ENCODE data around the gene NRDE2.

Gene NRDE2

DNA sequence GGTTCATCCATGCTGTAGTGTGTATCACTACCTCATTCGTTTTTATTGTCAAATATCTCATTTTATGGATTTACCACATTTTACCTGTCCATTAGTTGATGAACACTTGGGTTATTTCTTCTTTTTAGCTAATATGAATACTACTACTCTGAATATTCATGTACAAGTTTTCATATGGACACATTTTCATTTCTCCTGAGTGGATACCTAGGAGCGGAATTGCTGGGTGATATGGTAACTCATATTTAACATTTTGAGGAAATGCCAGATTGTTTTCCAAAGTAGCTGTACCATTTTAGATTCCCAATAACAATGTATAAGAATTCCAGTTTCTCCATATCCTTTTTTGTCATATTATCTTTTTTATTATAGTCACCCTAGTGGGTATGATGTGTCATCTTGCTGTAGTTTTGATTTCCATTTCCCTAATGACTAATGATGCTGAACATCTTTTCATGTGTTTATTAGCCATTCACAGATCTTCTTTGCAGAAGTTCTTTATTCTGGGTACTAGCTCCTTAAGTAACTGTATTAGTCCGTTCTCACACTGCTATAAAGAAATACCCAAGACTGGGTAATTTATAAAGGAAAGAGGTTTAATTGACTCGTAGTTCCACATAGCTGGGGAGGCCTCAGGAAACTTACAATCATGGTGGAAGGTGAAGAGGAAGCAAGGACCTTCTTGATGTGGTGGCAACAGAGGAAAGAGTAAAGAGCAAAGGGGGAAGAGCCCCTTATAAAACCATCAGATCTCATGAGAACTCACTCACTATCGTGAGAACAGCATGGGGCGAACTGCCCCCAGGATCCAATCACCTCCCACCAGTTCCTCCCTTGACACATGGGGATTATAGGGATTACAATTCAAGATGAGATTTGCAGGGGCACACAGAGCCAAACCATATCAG, 11.9 kb downstream of the NRDE2 start:
- Histone ChIP-seq H3K27me3 (ENCODE audit: control insufficient read depth in 1 of 2, insufficient read depth in 2 of 2, low read length in 2 of 2) (no peaks in the 10 kb centered on the region), H3K9me3 (ENCODE audit: control insufficient read depth in 1 of 2, low read length in 2 of 2) (no peaks in the 10 kb centered on the region), H3K4me3 (ENCODE audit: low read depth in 1 of 2, low read length in 2 of 2) (no peak overlapping the region), H3K9ac (ENCODE audit: low read depth in 1 of 2, low read length in 2 of 2) (no peak overlapping the region), H3K36me3 (ENCODE audit: control insufficient read depth in 1 of 2, insufficient read depth in 2 of 2, low read length in 2 of 2) (peaks cover 6 to 25% of the 10 kb centered on the region in 2 donors), H3K27ac (ENCODE audit: low read depth, low read length) (no peak overlapping the region), H3K4me1 (ENCODE audit: control insufficient read depth in 1 of 2, insufficient read depth in 2 of 2, low read length in 2 of 2) (peaks cover 0 to 26% of the 10 kb centered on the region in 2 donors)

DNA sequence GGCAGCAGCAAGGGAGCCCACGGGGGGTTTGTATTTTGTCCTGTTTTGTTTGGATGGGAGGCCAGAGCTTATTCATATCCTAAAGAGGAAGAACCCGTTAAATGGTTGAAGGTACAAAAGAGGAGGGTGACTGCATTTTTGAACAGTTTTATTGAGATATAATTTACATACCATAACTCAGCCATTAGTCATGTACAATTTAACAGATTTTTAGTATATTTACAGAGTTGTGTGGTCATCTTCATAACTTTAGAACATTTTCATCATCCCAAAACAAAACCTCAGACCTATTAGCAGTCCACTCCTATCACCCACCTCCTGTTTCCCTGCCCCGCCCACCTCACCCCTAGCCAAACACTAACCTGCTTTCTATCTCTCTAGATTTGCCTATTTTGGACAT, 12.6 kb downstream of the NRDE2 start:
- Histone ChIP-seq H3K36me3 (ENCODE audit: control insufficient read depth in 1 of 2, insufficient read depth in 2 of 2, low read length in 2 of 2) (peaks cover 11 to 30% of the 10 kb centered on the region in 2 donors), H3K4me3 (ENCODE audit: low read depth in 1 of 2, low read length in 2 of 2) (no peak overlapping the region), H3K9me3 (ENCODE audit: control insufficient read depth in 1 of 2, low read length in 2 of 2) (no peaks in the 10 kb centered on the region), H3K27me3 (ENCODE audit: control insufficient read depth in 1 of 2, insufficient read depth in 2 of 2, low read length in 2 of 2) (no peaks in the 10 kb centered on the region), H3K27ac (ENCODE audit: low read depth, low read length) (no peak overlapping the region), H3K9ac (ENCODE audit: low read depth in 1 of 2, low read length in 2 of 2) (no peak overlapping the region), H3K4me1 (ENCODE audit: control insufficient read depth in 1 of 2, insufficient read depth in 2 of 2, low read length in 2 of 2) (peaks cover 0 to 26% of the 10 kb centered on the region in 2 donors)

DNA sequence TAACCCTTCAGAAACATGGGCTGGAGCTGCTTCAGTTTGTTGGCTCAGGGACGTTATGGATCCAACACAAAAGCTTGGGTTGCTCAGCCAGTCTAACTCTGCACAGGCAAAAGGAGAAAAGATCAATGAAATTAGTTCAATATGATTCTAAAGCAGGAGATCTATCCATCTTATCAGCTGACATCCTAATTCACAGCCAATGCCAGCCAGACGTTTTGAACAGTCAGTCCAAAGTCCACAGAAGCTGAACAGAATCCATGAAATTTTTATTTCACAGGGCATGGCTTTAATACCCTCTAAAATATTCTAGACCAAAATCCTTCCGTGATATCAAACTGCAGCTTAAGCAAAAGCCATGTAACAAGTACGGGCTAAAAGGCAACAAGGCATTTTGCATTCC, 13.7 kb downstream of the NRDE2 start:
- no peak overlapping the region for H3K9ac ChIP-seq (ENCODE audit: low read depth in 1 of 2, low read length in 2 of 2)
- H3K4me1 ChIP-seq (ENCODE audit: control insufficient read depth in 1 of 2, insufficient read depth in 2 of 2, low read length in 2 of 2), result peaks cover 0 to 24% of the 10 kb centered on the region in 2 donors
- peaks cover 11 to 40% of the 10 kb centered on the region in 2 donors for H3K36me3 ChIP-seq (ENCODE audit: control insufficient read depth in 1 of 2, insufficient read depth in 2 of 2, low read length in 2 of 2)
- no peak overlapping the region for H3K4me3 ChIP-seq (ENCODE audit: low read depth in 1 of 2, low read length in 2 of 2)
- H3K27me3 ChIP-seq (ENCODE audit: control insufficient read depth in 1 of 2, insufficient read depth in 2 of 2, low read length in 2 of 2), result no peaks in the 10 kb centered on the region
- H3K27ac ChIP-seq (ENCODE audit: low read depth, low read length), result no peak overlapping the region
- H3K9me3 ChIP-seq (ENCODE audit: control insufficient read depth in 1 of 2, low read length in 2 of 2), result no peaks in the 10 kb centered on the region

DNA sequence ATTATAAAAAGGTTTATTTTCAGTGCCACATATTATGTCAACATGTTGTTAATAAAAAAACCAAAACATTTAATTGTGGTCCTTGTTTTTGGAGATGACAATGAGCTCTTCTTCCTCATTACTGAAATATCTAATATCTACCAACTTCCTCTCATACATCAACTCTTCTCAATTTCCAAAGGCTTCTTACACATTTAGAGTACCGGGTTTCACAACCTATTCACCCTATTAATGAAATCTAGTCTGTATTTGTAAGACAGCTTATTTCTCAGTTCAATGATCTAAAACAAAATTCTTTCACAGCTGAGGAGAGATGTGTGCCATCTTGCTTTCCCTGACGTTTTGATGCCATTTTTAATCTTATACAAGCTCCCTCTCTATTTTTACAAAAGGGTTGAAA, 14.5 kb downstream of the NRDE2 start:
- Histone ChIP-seq H3K27ac (ENCODE audit: low read depth, low read length) (no peak overlapping the region), H3K27me3 (ENCODE audit: control insufficient read depth in 1 of 2, insufficient read depth in 2 of 2, low read length in 2 of 2) (no peaks in the 10 kb centered on the region), H3K4me1 (ENCODE audit: control insufficient read depth in 1 of 2, insufficient read depth in 2 of 2, low read length in 2 of 2) (peaks cover 0 to 17% of the 10 kb centered on the region in 2 donors), H3K9ac (ENCODE audit: low read depth in 1 of 2, low read length in 2 of 2) (no peak overlapping the region), H3K4me3 (ENCODE audit: low read depth in 1 of 2, low read length in 2 of 2) (no peak overlapping the region), H3K9me3 (ENCODE audit: control insufficient read depth in 1 of 2, low read length in 2 of 2) (no peaks in the 10 kb centered on the region), H3K36me3 (ENCODE audit: control insufficient read depth in 1 of 2, insufficient read depth in 2 of 2, low read length in 2 of 2) (peaks cover 13 to 46% of the 10 kb centered on the region in 2 donors)

DNA sequence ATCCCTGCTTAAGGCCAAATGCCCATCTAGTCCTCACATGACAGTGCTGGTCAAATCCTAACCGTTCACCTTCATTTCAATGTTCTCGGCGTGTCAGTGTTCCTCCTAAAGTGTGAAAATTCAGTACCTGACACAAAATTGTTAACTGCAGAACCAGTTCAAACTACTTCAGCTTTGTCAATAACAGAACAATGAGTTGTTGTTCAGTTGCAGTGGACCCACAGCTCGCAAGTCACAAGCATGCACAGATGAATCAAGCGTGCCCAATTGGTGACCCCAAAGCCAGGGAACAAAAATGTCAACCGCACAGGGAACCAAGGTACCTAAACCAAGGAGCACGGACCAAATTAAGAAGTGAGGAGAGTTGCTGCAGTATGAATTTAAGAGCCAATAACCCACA, 23.2 kb downstream of the NRDE2 start:
- Histone ChIP-seq H3K9ac (ENCODE audit: low read depth in 1 of 2, low read length in 2 of 2) (no peak overlapping the region), H3K27ac (ENCODE audit: low read depth, low read length) (no peak overlapping the region), H3K9me3 (ENCODE audit: control insufficient read depth in 1 of 2, low read length in 2 of 2) (no peaks in the 10 kb centered on the region), H3K36me3 (ENCODE audit: control insufficient read depth in 1 of 2, insufficient read depth in 2 of 2, low read length in 2 of 2) (peaks cover 32 to 59% of the 10 kb centered on the region in 2 donors), H3K4me3 (ENCODE audit: low read depth in 1 of 2, low read length in 2 of 2) (no peak overlapping the region), H3K4me1 (ENCODE audit: control insufficient read depth in 1 of 2, insufficient read depth in 2 of 2, low read length in 2 of 2) (peaks cover 6 to 7% of the 10 kb centered on the region in 2 donors), H3K27me3 (ENCODE audit: control insufficient read depth in 1 of 2, insufficient read depth in 2 of 2, low read length in 2 of 2) (no peaks in the 10 kb centered on the region)

DNA sequence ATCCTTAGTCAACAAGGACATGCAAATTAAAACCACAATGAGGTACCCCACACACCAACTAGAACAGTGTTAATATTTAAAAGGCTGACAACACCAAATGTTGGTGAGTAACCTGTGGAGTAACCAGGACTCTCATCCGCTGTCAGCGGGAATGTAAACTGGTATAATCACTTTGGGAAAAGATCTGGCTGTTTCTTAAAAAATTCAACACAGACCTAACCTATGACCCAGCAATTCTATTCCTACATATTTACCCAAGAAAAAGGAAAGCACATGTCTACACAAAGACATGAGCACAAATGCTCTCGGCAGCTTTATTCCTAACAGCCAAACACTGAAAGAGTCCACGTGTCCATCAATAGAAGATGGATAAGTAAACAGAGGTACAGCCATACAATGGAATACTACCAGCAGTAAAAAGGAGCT, 26.6 kb downstream of the NRDE2 start:
- H3K9ac ChIP-seq (ENCODE audit: low read depth in 1 of 2, low read length in 2 of 2), result no peak overlapping the region
- H3K27ac ChIP-seq (ENCODE audit: low read depth, low read length), result no peak overlapping the region
- peaks cover 33 to 38% of the 10 kb centered on the region in 2 donors for H3K36me3 ChIP-seq (ENCODE audit: control insufficient read depth in 1 of 2, insufficient read depth in 2 of 2, low read length in 2 of 2)
- peaks cover 17 to 27% of the 10 kb centered on the region in 2 donors for H3K4me1 ChIP-seq (ENCODE audit: control insufficient read depth in 1 of 2, insufficient read depth in 2 of 2, low read length in 2 of 2)
- H3K9me3 ChIP-seq (ENCODE audit: control insufficient read depth in 1 of 2, low read length in 2 of 2), result no peaks in the 10 kb centered on the region
- H3K4me3 ChIP-seq (ENCODE audit: low read depth in 1 of 2, low read length in 2 of 2), result no peak overlapping the region
- no peaks in the 10 kb centered on the region for H3K27me3 ChIP-seq (ENCODE audit: control insufficient read depth in 1 of 2, insufficient read depth in 2 of 2, low read length in 2 of 2)

DNA sequence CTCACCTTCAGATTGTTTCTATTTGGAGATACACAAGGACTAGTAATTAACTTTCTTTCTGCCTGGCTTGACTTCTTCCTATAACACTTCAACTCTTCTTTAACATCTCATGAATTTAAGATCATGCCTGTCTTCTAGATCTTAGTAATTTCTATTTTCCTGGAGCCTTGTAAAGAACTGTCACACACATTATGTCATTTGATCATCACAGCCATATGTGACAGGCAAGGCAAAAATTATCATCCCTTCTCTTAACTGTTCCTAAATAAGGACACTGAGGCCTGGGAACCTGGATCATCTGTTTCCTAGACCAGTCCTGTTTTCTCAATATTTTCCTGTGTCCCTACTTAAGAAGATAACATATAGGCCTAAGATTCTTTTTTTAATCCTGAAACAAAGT, 27.2 kb downstream of the NRDE2 start:
- Histone ChIP-seq H3K9ac (ENCODE audit: low read depth in 1 of 2, low read length in 2 of 2) (no peak overlapping the region), H3K4me1 (ENCODE audit: control insufficient read depth in 1 of 2, insufficient read depth in 2 of 2, low read length in 2 of 2) (peaks cover 17 to 27% of the 10 kb centered on the region in 2 donors), H3K9me3 (ENCODE audit: control insufficient read depth in 1 of 2, low read length in 2 of 2) (no peaks in the 10 kb centered on the region), H3K4me3 (ENCODE audit: low read depth in 1 of 2, low read length in 2 of 2) (no peak overlapping the region), H3K27me3 (ENCODE audit: control insufficient read depth in 1 of 2, insufficient read depth in 2 of 2, low read length in 2 of 2) (no peaks in the 10 kb centered on the region), H3K36me3 (ENCODE audit: control insufficient read depth in 1 of 2, insufficient read depth in 2 of 2, low read length in 2 of 2) (peaks cover 32 to 33% of the 10 kb centered on the region in 2 donors), H3K27ac (ENCODE audit: low read depth, low read length) (no peak overlapping the region)

DNA sequence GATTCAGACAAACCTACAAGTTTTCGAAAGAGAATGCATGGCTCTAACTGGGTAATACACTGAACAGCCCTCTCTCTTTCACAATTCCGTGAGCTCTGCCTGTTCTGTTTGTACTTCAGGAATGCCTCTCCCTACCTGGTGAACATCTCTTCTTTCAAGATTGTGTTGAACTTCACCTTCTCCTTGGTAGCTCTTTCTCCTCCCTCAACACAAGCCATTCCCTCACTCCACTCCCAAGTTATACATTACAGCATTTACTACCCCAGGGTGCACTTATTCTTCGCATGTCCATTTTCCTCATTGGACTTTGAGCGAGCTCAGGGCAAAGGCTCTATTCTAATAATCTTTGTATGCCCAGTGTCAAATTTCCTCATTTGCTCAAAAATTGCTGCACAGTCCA, 28.3 kb downstream of the NRDE2 start:
- Histone ChIP-seq H3K9ac (ENCODE audit: low read depth in 1 of 2, low read length in 2 of 2) (no peak overlapping the region), H3K9me3 (ENCODE audit: control insufficient read depth in 1 of 2, low read length in 2 of 2) (no peaks in the 10 kb centered on the region), H3K4me3 (ENCODE audit: low read depth in 1 of 2, low read length in 2 of 2) (peak overlapping the region in 1 of 2 donors; percentile 13), H3K36me3 (ENCODE audit: control insufficient read depth in 1 of 2, insufficient read depth in 2 of 2, low read length in 2 of 2) (peaks cover 29 to 30% of the 10 kb centered on the region in 2 donors), H3K27me3 (ENCODE audit: control insufficient read depth in 1 of 2, insufficient read depth in 2 of 2, low read length in 2 of 2) (no peaks in the 10 kb centered on the region), H3K4me1 (ENCODE audit: control insufficient read depth in 1 of 2, insufficient read depth in 2 of 2, low read length in 2 of 2) (peaks cover 17 to 27% of the 10 kb centered on the region in 2 donors), H3K27ac (ENCODE audit: low read depth, low read length) (no peak overlapping the region)

DNA sequence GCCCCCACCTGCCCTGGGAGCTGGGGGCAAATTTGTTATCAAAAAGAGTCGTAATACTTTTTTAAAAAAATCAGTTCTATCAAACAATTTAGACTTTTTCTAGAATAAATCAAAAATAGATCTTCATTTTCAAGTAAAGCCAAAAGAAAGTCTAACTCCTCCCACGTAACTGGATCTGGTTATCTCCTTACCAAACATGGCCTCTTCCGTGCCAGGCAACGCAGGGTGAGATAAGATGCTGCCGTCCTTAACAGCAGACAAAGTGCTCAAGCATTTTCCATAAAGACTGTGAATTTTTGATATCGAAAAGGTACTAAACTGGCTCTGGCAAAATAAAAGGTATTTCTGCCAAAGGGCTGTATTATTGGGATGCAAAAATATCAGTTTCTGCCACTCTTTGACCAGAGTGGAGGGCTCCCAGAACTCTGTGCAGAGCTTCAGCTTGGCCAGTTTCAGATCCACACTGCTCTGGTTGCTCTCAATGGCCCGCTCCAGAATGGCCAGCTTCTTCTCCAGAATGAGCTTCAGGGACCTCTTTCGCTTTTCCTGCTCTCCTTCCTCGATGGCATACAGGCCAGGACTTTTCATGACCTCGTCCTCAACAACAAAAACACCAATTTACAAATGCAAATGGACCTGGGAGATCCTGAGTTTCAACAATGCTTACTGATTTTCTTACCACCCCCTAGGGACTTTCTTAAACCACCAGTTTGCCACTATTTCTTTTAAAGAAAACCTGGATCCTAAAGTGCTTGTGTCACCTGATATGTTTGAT, 29.0 kb downstream of the NRDE2 start:
- no peak overlapping the region for H3K4me3 ChIP-seq (ENCODE audit: low read depth in 1 of 2, low read length in 2 of 2)
- H3K4me1 ChIP-seq (ENCODE audit: control insufficient read depth in 1 of 2, insufficient read depth in 2 of 2, low read length in 2 of 2), result peaks cover 17 to 27% of the 10 kb centered on the region in 2 donors
- no peak overlapping the region for H3K27ac ChIP-seq (ENCODE audit: low read depth, low read length)
- no peak overlapping the region for H3K9ac ChIP-seq (ENCODE audit: low read depth in 1 of 2, low read length in 2 of 2)
- no peaks in the 10 kb centered on the region for H3K9me3 ChIP-seq (ENCODE audit: control insufficient read depth in 1 of 2, low read length in 2 of 2)
- no peaks in the 10 kb centered on the region for H3K27me3 ChIP-seq (ENCODE audit: control insufficient read depth in 1 of 2, insufficient read depth in 2 of 2, low read length in 2 of 2)
- H3K36me3 ChIP-seq (ENCODE audit: control insufficient read depth in 1 of 2, insufficient read depth in 2 of 2, low read length in 2 of 2), result peaks cover 22 to 25% of the 10 kb centered on the region in 2 donors

DNA sequence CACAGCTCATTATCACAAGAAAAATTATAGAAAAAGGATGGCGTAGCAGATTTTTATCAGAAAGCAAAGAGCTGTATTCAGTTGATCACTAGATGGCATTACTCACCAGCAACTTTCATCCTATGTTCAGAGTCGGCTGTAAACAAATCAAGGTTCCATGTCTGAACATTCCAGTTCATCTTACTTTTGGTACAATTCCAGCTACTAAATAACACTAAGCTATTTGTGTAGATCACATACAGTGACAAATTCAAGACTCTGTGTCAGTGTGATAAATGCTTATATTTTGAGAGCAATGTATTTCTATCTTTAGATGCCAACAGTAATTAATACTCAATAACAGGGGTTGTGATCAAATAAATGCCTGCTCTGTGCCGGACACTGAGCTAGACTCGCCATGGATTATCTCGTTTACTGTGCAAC, 30.1 kb downstream of the NRDE2 start:
- H3K4me1 ChIP-seq (ENCODE audit: control insufficient read depth in 1 of 2, insufficient read depth in 2 of 2, low read length in 2 of 2), result peaks cover 17 to 27% of the 10 kb centered on the region in 2 donors
- H3K27ac ChIP-seq (ENCODE audit: low read depth, low read length), result no peak overlapping the region
- H3K36me3 ChIP-seq (ENCODE audit: control insufficient read depth in 1 of 2, insufficient read depth in 2 of 2, low read length in 2 of 2), result peaks cover 22 to 26% of the 10 kb centered on the region in 2 donors
- no peaks in the 10 kb centered on the region for H3K27me3 ChIP-seq (ENCODE audit: control insufficient read depth in 1 of 2, insufficient read depth in 2 of 2, low read length in 2 of 2)
- peak overlapping the region in 1 of 2 donors; percentile 2 for H3K4me3 ChIP-seq (ENCODE audit: low read depth in 1 of 2, low read length in 2 of 2)
- peak overlapping the region in 1 of 2 donors; percentile 14 for H3K9ac ChIP-seq (ENCODE audit: low read depth in 1 of 2, low read length in 2 of 2)
- H3K9me3 ChIP-seq (ENCODE audit: control insufficient read depth in 1 of 2, low read length in 2 of 2), result no peaks in the 10 kb centered on the region
